HCT116 (cell line): ENCODE measurements around the gene MSH3. TPM values are rescaled to one million over a fixed set of nuclear protein-coding genes. Genes with fewer than 3 reads are reported as not detected.

Experiments
- ATAC-seq: fragments of 200-7000 bp; cut with Tn5 transposase; 2 replicates; pipeline ENCODE4 v1.9.1; 2020; ENCODE audit warnings: mild to moderate bottlenecking, moderate library complexity
- BruUV-seq: library from RNA; stranded (reverse); fragments of 400-500 nt; replicated peaks from 2 replicates; lab custom pipeline; 2021; lab: Mats Ljungman, UMichigan
- CTCF ChIA-PET: fragments of 300-600 bp; sonication (Branson Sonifier 250); formaldehyde crosslinking; loops from one replicate; lab custom pipeline; 2021; ENCODE audit warnings: antibody characterized with exemption; lab: Charles Lee
- POLR2A ChIA-PET: fragments of 300-600, 350-600 bp; sonication (Branson Sonifier 250); formaldehyde crosslinking; loops from one replicate; lab custom pipeline; 2021; ENCODE audit warnings: antibody characterized with exemption; lab: Charles Lee
- RAD21 ChIA-PET, 2 experiments: fragments of 300-600 bp; sonication (Branson Sonifier 250); formaldehyde crosslinking; loops; one replicate each; lab custom pipeline; 2023; ENCODE audit warnings: low total read pairs in 2 of 2; ENCODE audit not compliant: uncharacterized antibody in 2 of 2, unreplicated experiment in 2 of 2, low non-redundant PET in 1 of 2; lab: Charles Lee
- DNase-seq: peaks from one replicate; pipeline ENCODE4 v3.0.0-alpha.2; 2010; ENCODE audit warnings: low read depth, low spot score
- H2AFZ ChIP-seq: fragments of 200-600 bp; shearing (Covaris generic), sonication (generic); 2 replicates; pipeline ENCODE4 v1.6.1; 2017; ENCODE audit warnings: low read depth, mixed run types, mixed read lengths, antibody characterized with exemption, low read length; ENCODE audit not compliant: poor library complexity, severe bottlenecking
- H3K27ac ChIP-seq: 2 replicates; pipeline ENCODE4 v1.5.1; 2012; ENCODE audit warnings: low read depth, low read length
- H3K27me3 ChIP-seq: fragments of 200-600 bp; sonication (generic); 2 replicates; pipeline ENCODE4 v1.6.1; 2016; ENCODE audit warnings: mixed run types, low read length, mixed read lengths; ENCODE audit not compliant: insufficient read depth
- H3K36me3 ChIP-seq, 2 experiments: fragments of 200-500 bp in 1 of 2; fragments of 200-600 bp in 1 of 2; sonication (Bioruptor generic) in 1 of 2; sonication (generic) in 1 of 2; 2 replicates each; pipeline versions ENCODE4 v1.5.1 to v1.6.1; 2014 to 2016; ENCODE audit warnings: low read length in 2 of 2, inconsistent platforms in 1 of 2, mixed read lengths in 1 of 2, mixed run types in 1 of 2; ENCODE audit not compliant: insufficient read depth in 2 of 2, control insufficient read depth in 1 of 2
- H3K4me1 ChIP-seq, 2 experiments: fragments of 200-600 bp in 1 of 2; sonication (generic) in 1 of 2; 2 replicates each; pipeline versions ENCODE4 v1.5.1 to v1.6.1; 2012 to 2017; ENCODE audit warnings: low read length in 2 of 2, inconsistent platforms in 1 of 2, mild to moderate bottlenecking in 1 of 2, mixed read lengths in 1 of 2, mixed run types in 1 of 2, moderate library complexity in 1 of 2; ENCODE audit not compliant: insufficient read depth in 2 of 2, control insufficient read depth in 1 of 2
- H3K4me2 ChIP-seq: fragments of 200-600 bp; sonication (generic); 2 replicates; pipeline ENCODE4 v1.6.1; 2017; ENCODE audit warnings: mixed run types, low read length, mixed read lengths
- H3K4me3 ChIP-seq, 2 experiments: fragments of 200-600 bp in 1 of 2; sonication (generic) in 1 of 2; replicated peaks in 1 of 2; 2 replicates each; pipeline ENCODE4 v1.5.1; 2011 to 2016; ENCODE audit warnings: low read length in 2 of 2, control low read depth in 1 of 2, low read depth in 1 of 2, mild to moderate bottlenecking in 1 of 2, mixed read lengths in 1 of 2, mixed run types in 1 of 2
- H3K79me2 ChIP-seq: fragments of 200-600 bp; sonication (generic); 2 replicates; pipeline ENCODE4 v1.6.1; 2017; ENCODE audit warnings: mild to moderate bottlenecking, mixed run types, low read length, moderate library complexity, mixed read lengths; ENCODE audit not compliant: insufficient read depth
- H3K9ac ChIP-seq: fragments of 200-600 bp; sonication (generic); 2 replicates; pipeline ENCODE4 v1.6.1; 2016; ENCODE audit warnings: low read length, mixed read lengths
- H3K9me2 ChIP-seq: fragments of 200-600 bp; sonication (generic), shearing (Covaris generic); 2 replicates; pipeline ENCODE4 v1.6.1; 2017; ENCODE audit warnings: mixed run types, mild to moderate bottlenecking, moderate library complexity; ENCODE audit not compliant: insufficient read depth
- H3K9me3 ChIP-seq, 2 experiments: fragments of 200-500 bp in 1 of 2; fragments of 200-600 bp in 1 of 2; sonication (Bioruptor generic) in 1 of 2; sonication (generic) in 1 of 2; 2 replicates each; pipeline ENCODE4 v1.6.1; 2014 to 2017; ENCODE audit warnings: low read length in 2 of 2, mixed read lengths in 2 of 2, inconsistent platforms in 1 of 2, low read depth in 1 of 2, mild to moderate bottlenecking in 1 of 2, mixed run types in 1 of 2, moderate library complexity in 1 of 2; ENCODE audit not compliant: control insufficient read depth in 1 of 2, insufficient read depth in 1 of 2
- H4K20me1 ChIP-seq: fragments of 200-600 bp; sonication (generic), shearing (Covaris generic); 2 replicates; pipeline ENCODE4 v1.6.1; 2017; ENCODE audit warnings: mixed run types, mild to moderate bottlenecking, moderate library complexity; ENCODE audit not compliant: insufficient read depth
- EGR1 ChIP-seq: IDR thresholded peaks from 2 replicates; pipeline ENCODE4 v1.6.1; 2012; ENCODE audit warnings: low read depth
- ELF1 ChIP-seq: IDR thresholded peaks from 2 replicates; pipeline ENCODE4 v1.6.1; 2012; ENCODE audit warnings: low read depth, borderline replicate concordance
- EZH2phosphoT487 ChIP-seq: fragments of 200-600 bp; IDR thresholded peaks from 2 replicates; pipeline ENCODE4 v1.6.1; 2018; ENCODE audit warnings: antibody characterized with exemption, borderline replicate concordance
- FOSL1 ChIP-seq: IDR thresholded peaks from 2 replicates; pipeline ENCODE4 v1.6.1; 2012; ENCODE audit warnings: low read depth
- JUND ChIP-seq: IDR thresholded peaks from 2 replicates; pipeline ENCODE4 v1.6.1; 2012
- RAD21 ChIP-seq: IDR thresholded peaks from 2 replicates; pipeline ENCODE4 v1.6.1; 2012; ENCODE audit warnings: low read depth, mild to moderate bottlenecking
- REST ChIP-seq: IDR thresholded peaks from 2 replicates; pipeline ENCODE4 v1.6.1; 2012; ENCODE audit warnings: low read depth
- SIN3A ChIP-seq: IDR thresholded peaks from 2 replicates; pipeline ENCODE4 v1.6.1; 2012; ENCODE audit warnings: low read depth
- SP1 ChIP-seq: IDR thresholded peaks from 2 replicates; pipeline ENCODE4 v1.6.1; 2012; ENCODE audit warnings: low read depth
- intact Hi-C: fragments of 100-400 bp; cut with micrococcal nuclease; formaldehyde crosslinking; loops from 2 replicates; pipeline ENCODE4 v1.10.0; 2022
- total RNA-seq: library from RNA; stranded (reverse); gene quantifications from one replicate; pipeline ENCODE4 v1.2.1, GENCODE V29; 2021; ENCODE audit not compliant: unreplicated experiment
- TF ChIP-seq, protein P1 (sequence below): IDR thresholded peaks from 2 replicates; pipeline ENCODE4 v1.6.1; 2012

MSH3 gene
- total RNA-seq, 1 experiment from 2014 or later = 4.9 TPM

GRCh38 chr5:80667384-80667783, 12.9 kb downstream of the MSH3 start:
- TF ChIP-seq EZH2phosphoT487 = no peak
- TF ChIP-seq, protein P1, sequence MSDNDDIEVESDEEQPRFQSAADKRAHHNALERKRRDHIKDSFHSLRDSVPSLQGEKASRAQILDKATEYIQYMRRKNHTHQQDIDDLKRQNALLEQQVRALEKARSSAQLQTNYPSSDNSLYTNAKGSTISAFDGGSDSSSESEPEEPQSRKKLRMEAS = no peak
- no peak for TF ChIP-seq FOSL1
- no peak for TF ChIP-seq JUND
- TF ChIP-seq SIN3A = no peak
- TF ChIP-seq REST = no peak
- no peak for TF ChIP-seq SP1
- TF ChIP-seq EGR1 = no peak
- TF ChIP-seq ELF1 = no peak
- no peak for TF ChIP-seq RAD21
- TF ChIP-seq, all 23 proteins: peak for 0
- H3K4me3 ChIP-seq = no peak overlapping the region
- RAD21 ChIA-PET = no interaction called here
- no peak for ATAC-seq
- no peak overlapping the region for H3K4me2 ChIP-seq
- H3K27ac ChIP-seq = no peak overlapping the region
- H4K20me1 ChIP-seq = no peaks in the 10 kb centered on the region
- intact Hi-C loops = no loop called here
- H3K9me3 ChIP-seq = no peaks in the 10 kb centered on the region
- no peaks in the 10 kb centered on the region for H3K4me1 ChIP-seq
- no TSS peak for BruUV-seq
- CTCF ChIA-PET = no interaction called here
- no peaks in the 10 kb centered on the region for H3K79me2 ChIP-seq
- H3K9me2 ChIP-seq = no peaks in the 10 kb centered on the region
- DNase-seq = no peak
- POLR2A ChIA-PET = no interaction called here
- no peak overlapping the region for H2AFZ ChIP-seq
- no peak overlapping the region for H3K9ac ChIP-seq
- H3K27me3 ChIP-seq = no peaks in the 10 kb centered on the region
- H3K36me3 ChIP-seq = peaks cover 12 to 14% of the 10 kb centered on the region in 2 experiments; a peak in 3 of 4 replicates
